ENCODE results near the gene FOLR1. TPM values are rescaled to one million over a fixed set of nuclear protein-coding genes. Genes with fewer than 3 reads are reported as not detected.

The FOLR1 gene
- total RNA-seq, 6 experiments from 2014 or later = 0.20 to 0.48 (median 0.38) TPM; not detected in 2

GRCh38 chr11:72238492-72239312, 46.8 kb downstream of the FOLR1 start:
- peak overlapping the region; percentile 58 for H3K4me3 Mint-ChIP-seq
- DNase-seq = no peak
- peak overlapping the region; percentile 42; the same call in 1 of the 2 replicates for H3K27ac Mint-ChIP-seq
- H3K9me3 Mint-ChIP-seq = no peaks in the 10 kb centered on the region
- TF ChIP-seq CTCF (IDR thresholded peaks at IDR 0.05) = peak; percentile 48
- peaks cover 30% of the 10 kb centered on the region for H3K4me1 Mint-ChIP-seq (ENCODE audit: low read depth)
- peaks cover 39% of the 10 kb centered on the region for H3K27me3 Mint-ChIP-seq (ENCODE audit: insufficient read depth)
- H3K36me3 Mint-ChIP-seq (ENCODE audit: low read depth) = peaks cover 18% of the 10 kb centered on the region

GRCh38 chr11:72239313-72239848, 47.4 kb downstream of the FOLR1 start:
- H3K27ac Mint-ChIP-seq = peak overlapping the region; percentile 68
- no peak for TF ChIP-seq CTCF (IDR thresholded peaks at IDR 0.05)
- peaks cover 11% of the 10 kb centered on the region for H3K36me3 Mint-ChIP-seq (ENCODE audit: low read depth)
- peaks cover 30% of the 10 kb centered on the region for H3K4me1 Mint-ChIP-seq (ENCODE audit: low read depth)
- H3K4me3 Mint-ChIP-seq = peak overlapping the region; percentile 84
- no peaks in the 10 kb centered on the region for H3K9me3 Mint-ChIP-seq
- H3K27me3 Mint-ChIP-seq (ENCODE audit: insufficient read depth) = peaks cover 39% of the 10 kb centered on the region
- peak; percentile 34 for DNase-seq

- Mint-ChIP-seq H3K36me3 (ENCODE audit: low read depth) (peaks cover 9% of the 10 kb centered on the region; the same call in 1 of the 2 replicates), H3K4me3 (peak overlapping the region; percentile 82), H3K27ac (peak overlapping the region; percentile 70), H3K4me1 (ENCODE audit: low read depth) (peaks cover 35% of the 10 kb centered on the region), H3K27me3 (ENCODE audit: insufficient read depth) (peaks cover 39% of the 10 kb centered on the region), H3K9me3 (no peaks in the 10 kb centered on the region)
- no peak for TF ChIP-seq CTCF (IDR thresholded peaks at IDR 0.05)
- DNase-seq = no peak
These were observed 48.0 kb downstream of the FOLR1 start for GRCh38 chr11:72239849-72240460.

- H3K4me3 Mint-ChIP-seq = peak overlapping the region; percentile 82
- DNase-seq = no peak
- no peak for TF ChIP-seq CTCF (IDR thresholded peaks at IDR 0.05)
- peaks cover 35% of the 10 kb centered on the region for H3K4me1 Mint-ChIP-seq (ENCODE audit: low read depth)
- H3K9me3 Mint-ChIP-seq = no peaks in the 10 kb centered on the region
- peaks cover 9% of the 10 kb centered on the region; the same call in 1 of the 2 replicates for H3K36me3 Mint-ChIP-seq (ENCODE audit: low read depth)
- H3K27ac Mint-ChIP-seq = peak overlapping the region; percentile 70
- H3K27me3 Mint-ChIP-seq (ENCODE audit: insufficient read depth) = peaks cover 39% of the 10 kb centered on the region
These were observed 48.7 kb downstream of the FOLR1 start for GRCh38 chr11:72240461-72241290.

GRCh38 chr11:72241291-72241781, 49.4 kb downstream of the FOLR1 start:
- peaks cover 9% of the 10 kb centered on the region; the same call in 1 of the 2 replicates for H3K36me3 Mint-ChIP-seq (ENCODE audit: low read depth)
- H3K27me3 Mint-ChIP-seq (ENCODE audit: insufficient read depth) = peaks cover 39% of the 10 kb centered on the region
- TF ChIP-seq CTCF (IDR thresholded peaks at IDR 0.05) = no peak

More at GRCh38 chr11:72241291-72241781, 49.4 kb downstream of the FOLR1 start:
- DNase-seq = no peak
- no peak overlapping the region for H3K27ac Mint-ChIP-seq
- H3K4me3 Mint-ChIP-seq = no peak overlapping the region
- no peaks in the 10 kb centered on the region for H3K9me3 Mint-ChIP-seq
- peaks cover 35% of the 10 kb centered on the region for H3K4me1 Mint-ChIP-seq (ENCODE audit: low read depth)

All from HFFc6 (cell line).